Prostate gland (tissue), 2 donors: ENCODE data around the gene ADI1. TPM values are rescaled to one million over a fixed set of nuclear protein-coding genes. Genes with fewer than 3 reads are reported as not detected.

ENCODE experiments used
- DNase-seq: peaks from one replicate; pipeline ENCODE4 v3.0.0-alpha.2; 2019; ENCODE audit warnings: low spot score
- H3K27ac ChIP-seq, 2 donors: fragments of 200-600 bp; sonication (generic); 2 replicates each; pipeline ENCODE4 v1.5.1; 2017 to 2019
- H3K27me3 ChIP-seq: fragments of 200-600 bp; sonication (generic); replicated peaks from 2 replicates; pipeline ENCODE4 v1.5.1; 2019; ENCODE audit not compliant: insufficient read depth
- H3K36me3 ChIP-seq, 2 donors: fragments of 200-600 bp; sonication (generic); 1 replicate in 1 of 2; 2 replicates in 1 of 2; pipeline versions ENCODE4 v1.5.1 to v1.8.1; 2017 to 2019
- H3K4me1 ChIP-seq: fragments of 200-600 bp; sonication (generic); replicated peaks from 2 replicates; pipeline ENCODE4 v1.5.1; 2019
- H3K4me3 ChIP-seq, 2 donors: fragments of 200-600 bp; sonication (generic); 2 replicates each; pipeline ENCODE4 v1.5.1; 2017 to 2019
- H3K9me3 ChIP-seq: fragments of 200-600 bp; sonication (generic); 2 replicates; pipeline ENCODE4 v1.5.1; 2017
- CTCF ChIP-seq, 4 experiments: fragments of 200-600 bp in 2 of 4; fragments of 450-650 bp in 2 of 4; sonication (generic) in 2 of 4; IDR thresholded peaks; 1 replicate in 3 of 4; 2 replicates in 1 of 4; pipeline ENCODE4 v1.5.1; 2016 to 2019; ENCODE audit warnings: antibody characterized with exemption in 4 of 4, mild to moderate bottlenecking in 2 of 4, moderate library complexity in 2 of 4
- POLR2A ChIP-seq: fragments of 450-650 bp; IDR thresholded peaks from one replicate; pipeline ENCODE4 v1.6.1; 2016; ENCODE audit warnings: antibody characterized with exemption, mild to moderate bottlenecking
- POLR2AphosphoS5 ChIP-seq: sonication (generic); formaldehyde crosslinking; IDR thresholded peaks from one replicate; pipeline ENCODE4 v1.6.1; 2017; ENCODE audit warnings: antibody characterized with exemption
- WGBS: methylation state at CpG from one replicate; pipeline ENCODE4 v1.1.5; 2018; 5-methylcytosine and 5-hydroxymethylcytosine counted together
- intact Hi-C: fragments of 100-400 bp; cut with DNase I; formaldehyde crosslinking; loops from one replicate; pipeline ENCODE4 v1.14.2; 2022
- total RNA-seq, 2 donors: library from RNA; depleted of rRNA; stranded (reverse); fragments of >200 nt; gene quantifications; one replicate each; pipeline ENCODE4 v1.1.0, GENCODE V29; 2016

Gene ADI1
- total RNA-seq, 2 donors from 2014 or later, result 81.7 to 270 TPM

GRCh38 chr2:3462493-3463104 is 56.7 kb downstream of the ADI1 start:
- no peaks in the 10 kb centered on the region for H3K9me3 ChIP-seq

GRCh38 chr2:3461801-3462492 is 57.4 kb downstream of the ADI1 start:
- 73% methylated on average over 12 of the region's 12 CpGs for whole genome bisulfite sequencing
- intact Hi-C loops, result loop anchor here (5.0 kb wide), 1 partner anchor 115 kb away; the partner anchor contains the start of gene RPS7
- Histone ChIP-seq H3K27ac (peak overlapping the region in 1 of 2 donors; percentile 27), H3K4me3 (no peak overlapping the region), H3K36me3 (peaks cover 0 to 16% of the 10 kb centered on the region in 2 donors), H3K4me1 (no peaks in the 10 kb centered on the region), H3K27me3 (no peaks in the 10 kb centered on the region), H3K9me3 (no peaks in the 10 kb centered on the region)
- TF ChIP-seq POLR2A (no peak), POLR2AphosphoS5 (peak; percentile 43), CTCF (IDR thresholded peaks at IDR 0.05) (peak; percentile 84 to 95 (median 88))
- no peak for DNase-seq

More at GRCh38 chr2:3462493-3463104, 56.7 kb downstream of the ADI1 start:
- DNase-seq, result no peak
- no peak overlapping the region for H3K27ac ChIP-seq
- no peaks in the 10 kb centered on the region for H3K4me1 ChIP-seq
- no peak overlapping the region for H3K4me3 ChIP-seq
- H3K27me3 ChIP-seq, result no peaks in the 10 kb centered on the region
- WGBS, result 64% methylated on average over 10 of the region's 10 CpGs
- no peak for TF ChIP-seq POLR2A
- TF ChIP-seq POLR2AphosphoS5, result no peak
- TF ChIP-seq CTCF (IDR thresholded peaks at IDR 0.05), result no peak
- H3K36me3 ChIP-seq, result peaks cover 0 to 16% of the 10 kb centered on the region in 2 donors
- intact Hi-C loops, result loop anchor here (5.0 kb wide), 1 partner anchor 115 kb away; the partner anchor contains the start of gene RPS7

DNA sequence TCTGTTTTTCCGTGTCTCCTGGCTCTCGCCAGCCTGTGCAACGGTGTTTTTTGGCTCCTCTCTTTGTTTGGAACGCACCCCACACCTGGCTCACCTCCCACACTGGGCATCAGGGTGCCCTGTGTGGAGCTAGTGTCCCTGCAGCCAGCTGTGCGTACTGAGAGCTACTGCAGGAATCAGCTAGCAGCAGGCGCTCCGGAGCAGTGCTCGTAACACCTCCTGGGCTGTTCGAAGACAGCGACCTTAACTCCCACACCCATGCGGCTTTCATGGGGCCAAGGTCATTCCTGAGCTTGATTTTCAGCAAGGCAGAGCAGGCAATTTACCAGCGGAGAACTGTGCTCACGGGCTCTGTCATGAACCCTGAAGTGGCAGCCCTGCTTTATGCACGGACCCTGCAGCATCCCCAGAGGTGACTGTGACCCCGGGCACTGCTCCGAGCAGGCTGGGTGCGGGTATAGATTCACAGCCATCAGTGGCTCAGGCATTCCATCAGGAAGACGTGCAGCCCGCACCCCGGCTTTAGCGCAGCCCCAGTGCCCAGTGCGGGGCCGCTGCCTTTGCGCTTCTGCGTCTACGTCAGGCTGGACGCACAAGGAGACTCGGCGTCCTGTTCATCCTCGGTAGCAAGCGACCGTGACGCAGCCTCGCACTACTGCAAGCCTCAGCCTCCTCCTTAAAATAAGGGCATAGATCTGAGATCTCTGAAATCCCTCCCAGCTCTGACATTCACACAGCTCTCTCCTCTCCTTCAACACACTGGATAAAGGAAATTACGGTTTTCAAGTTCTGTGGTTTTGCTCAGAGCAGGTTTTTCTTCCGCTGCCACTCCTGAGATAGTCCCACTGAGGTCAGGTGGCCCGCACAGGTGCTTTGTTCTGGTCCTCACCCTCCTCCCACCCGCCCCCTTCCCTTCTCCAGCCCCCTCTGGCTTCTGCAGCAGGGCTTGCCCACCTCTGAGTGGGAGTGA is 58.2 kb downstream of the ADI1 start:
- Histone ChIP-seq H3K4me3 (no peak overlapping the region), H3K36me3 (peaks cover 0 to 8% of the 10 kb centered on the region in 2 donors), H3K27me3 (no peaks in the 10 kb centered on the region), H3K4me1 (no peaks in the 10 kb centered on the region), H3K9me3 (no peaks in the 10 kb centered on the region), H3K27ac (peak overlapping the region in 1 of 2 donors; percentile 27)
- 81% methylated on average over 36 of the region's 38 CpGs for WGBS
- no peak for DNase-seq
- peak; percentile 16 for TF ChIP-seq POLR2AphosphoS5
- TF ChIP-seq POLR2A, result no peak
- intact Hi-C loops, result loop anchor here (5.0 kb wide), 1 partner anchor 116 kb away; the partner anchor contains the start of gene RPS7

DNA sequence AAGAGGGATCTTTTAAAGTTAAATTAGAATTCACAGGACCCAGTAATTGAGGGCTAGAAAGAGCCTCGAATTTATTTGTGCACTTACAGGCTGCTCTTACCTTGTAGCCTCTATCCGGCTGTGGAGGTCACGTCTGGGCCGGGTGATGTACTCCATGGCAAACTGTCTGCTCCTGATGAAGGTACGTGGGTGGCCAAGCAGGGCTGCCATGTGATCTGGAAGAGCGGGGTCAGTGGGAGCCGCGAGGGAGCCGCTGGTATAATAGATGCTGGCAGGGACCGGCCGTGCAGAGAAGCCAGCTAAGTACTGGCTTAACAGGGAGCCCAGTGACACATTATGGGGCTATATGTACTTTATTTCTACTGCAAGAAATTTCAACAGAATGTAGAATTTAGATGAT is 59.2 kb downstream of the ADI1 start:
- Histone ChIP-seq H3K4me1 (no peaks in the 10 kb centered on the region), H3K27me3 (no peaks in the 10 kb centered on the region), H3K9me3 (no peaks in the 10 kb centered on the region), H3K36me3 (no peaks in the 10 kb centered on the region), H3K27ac (no peak overlapping the region), H3K4me3 (no peak overlapping the region)
- TF ChIP-seq POLR2A (no peak), CTCF (IDR thresholded peaks at IDR 0.05) (no peak), POLR2AphosphoS5 (no peak)
- no peak for DNase-seq
- 73% methylated on average over 11 of the region's 11 CpGs for WGBS
- intact Hi-C loops, result loop anchor here (5.0 kb wide), 1 partner anchor 117 kb away; the partner anchor contains the start of gene RPS7
